Astrocyte of the spinal cord (primary cell): Measurements from ENCODE around the gene IVD.

Experiments used
- DNase-seq: peaks from one replicate; pipeline ENCODE4 v3.0.0; 2011; ENCODE audit warnings: low read depth, low spot score
- H3K4me3 ChIP-seq: 2 replicates; pipeline ENCODE4 v1.5.1; 2011; ENCODE audit warnings: low read depth, mild to moderate bottlenecking, low read length, moderate library complexity
- CTCF ChIP-seq: IDR thresholded peaks from 2 replicates; pipeline ENCODE4 v1.5.1; 2012; ENCODE audit warnings: low read depth, mild to moderate bottlenecking, low read length, inconsistent platforms
- in situ Hi-C: cut with HindIII; loops from 2 replicates; pipeline ENCODE4 v1.10.0; 2017; ENCODE audit warnings: low sequenced_read_pairs

Gene IVD

GRCh38 chr15:40397688-40398412 lies 7.7 kb upstream of the IVD start:
- in situ Hi-C loops, result no loop called here
- no peak for TF ChIP-seq CTCF
- DNase-seq, result no peak
- no peak overlapping the region for H3K4me3 ChIP-seq

GRCh38 chr15:40398413-40398873 lies 7.2 kb upstream of the IVD start:
- in situ Hi-C loops, result no loop called here
- no peak for DNase-seq
- TF ChIP-seq CTCF, result no peak
- no peak overlapping the region for H3K4me3 ChIP-seq

- in situ Hi-C loops, result no loop called here
- DNase-seq, result no peak
- H3K4me3 ChIP-seq, result no peak overlapping the region
- TF ChIP-seq CTCF, result no peak
These were observed 6.2 kb upstream of the IVD start for GRCh38 chr15:40399370-40399769.

DNA sequence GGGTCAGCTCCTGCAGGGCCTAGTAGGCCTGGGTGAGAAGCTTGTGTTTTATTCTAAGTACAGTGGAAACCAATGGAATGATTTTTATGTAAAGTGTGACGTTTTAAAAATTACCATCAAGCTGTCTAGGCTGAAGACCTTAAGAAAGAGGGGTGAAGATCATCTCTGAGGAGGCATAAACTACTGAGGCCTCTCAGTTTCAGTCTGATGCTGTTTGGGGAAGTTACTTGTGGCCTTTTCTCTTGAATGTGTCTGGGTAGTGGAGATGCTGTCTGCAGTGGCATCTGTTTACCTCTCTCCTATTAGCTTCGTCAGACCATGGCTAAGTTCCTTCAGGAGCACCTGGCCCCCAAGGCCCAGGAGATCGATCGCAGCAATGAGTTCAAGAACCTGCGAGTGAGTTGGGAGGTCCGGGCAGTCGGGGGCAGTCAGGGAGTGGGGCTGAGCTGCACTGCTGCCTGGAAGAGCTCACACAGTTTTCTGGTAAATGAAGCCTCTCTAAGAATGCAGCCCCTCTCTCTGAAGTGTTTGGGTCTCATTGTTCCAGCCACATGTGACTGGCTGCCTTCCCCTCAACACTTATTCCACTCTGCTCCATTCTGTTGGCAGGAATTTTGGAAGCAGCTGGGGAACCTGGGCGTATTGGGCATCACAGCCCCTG lies 1.9 kb downstream of the IVD start:
- in situ Hi-C loops, result loop anchor here (25.0 kb wide), 1 partner anchor 120 kb away; the partner anchor contains the start of gene ANKRD63
- H3K4me3 ChIP-seq, result no peak overlapping the region
- no peak for DNase-seq
- no peak for TF ChIP-seq CTCF

DNA sequence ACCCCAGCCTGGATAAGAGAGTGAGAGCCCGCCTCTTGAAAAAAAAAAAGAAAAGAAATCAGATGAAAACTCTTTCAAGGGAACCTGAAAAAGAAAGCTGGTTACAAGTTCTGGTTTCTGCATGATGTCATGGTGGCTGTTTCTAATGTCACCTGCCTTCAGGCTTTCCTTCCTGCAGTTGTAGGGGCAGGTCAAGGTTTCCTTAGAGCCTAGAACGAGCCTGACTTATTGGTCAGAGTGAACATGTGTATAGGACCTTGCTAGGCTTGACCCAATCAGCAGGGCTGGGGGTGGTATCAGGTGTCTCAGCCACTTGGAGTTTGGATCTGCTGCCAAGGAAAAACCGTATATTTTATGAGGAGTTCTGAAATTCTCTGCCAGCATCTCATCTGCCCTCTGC lies 3.8 kb downstream of the IVD start:
- H3K4me3 ChIP-seq, result no peak overlapping the region
- in situ Hi-C loops, result loop anchor here (25.0 kb wide), 1 partner anchor 122 kb away; the partner anchor contains the start of gene ANKRD63
- TF ChIP-seq CTCF, result no peak
- DNase-seq, result no peak

DNA sequence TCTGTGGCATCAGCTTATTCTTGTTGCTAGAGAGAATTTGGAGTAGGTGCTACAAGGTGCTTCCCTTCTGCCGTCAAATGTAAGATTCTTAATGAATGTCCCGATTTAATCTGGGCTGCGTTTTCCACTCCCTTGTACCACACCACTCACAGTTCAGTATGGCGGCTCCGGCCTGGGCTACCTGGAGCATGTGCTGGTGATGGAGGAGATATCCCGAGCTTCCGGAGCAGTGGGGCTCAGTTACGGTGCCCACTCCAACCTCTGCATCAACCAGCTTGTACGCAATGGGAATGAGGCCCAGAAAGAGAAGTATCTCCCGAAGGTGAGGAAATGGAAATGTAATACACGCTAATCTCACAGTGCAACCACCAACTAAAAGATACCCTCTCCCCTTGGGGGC lies 4.9 kb downstream of the IVD start:
- TF ChIP-seq CTCF, result no peak
- no peak for DNase-seq
- H3K4me3 ChIP-seq, result no peak overlapping the region
- in situ Hi-C loops, result loop anchor here (25.0 kb wide), 1 partner anchor 123 kb away; the partner anchor contains the start of gene ANKRD63
